Thoracic aorta (tissue), 2 donors: ENCODE measurements around the gene IL17B. TPM values are rescaled to one million over a fixed set of nuclear protein-coding genes. Genes with fewer than 3 reads are reported as not detected.

Source experiments
- ATAC-seq: fragments of 150-250 bp; one replicate; pipeline ENCODE4 v1.8.0; 2017; ENCODE audit warnings: low read depth; ENCODE audit not compliant: insufficient number of reproducible peaks, low FRiP score
- DNase-seq: peaks from one replicate; pipeline ENCODE4 v3.0.0-alpha.2; 2020; ENCODE audit warnings: low spot score
- H3K27ac ChIP-seq, 2 donors: fragments of 200-600 bp; sonication (generic); 1 replicate in 1 of 2; 2 replicates in 1 of 2; pipeline ENCODE4 v1.5.1; 2016; ENCODE audit warnings: mild to moderate bottlenecking in 2 of 2, moderate library complexity in 2 of 2
- H3K27me3 ChIP-seq: fragments of 200-600 bp; sonication (generic); replicated peaks from 2 replicates; pipeline ENCODE4 v1.6.0; 2016; ENCODE audit warnings: mild to moderate bottlenecking; ENCODE audit not compliant: insufficient read depth
- H3K36me3 ChIP-seq: fragments of 200-600 bp; sonication (generic); one replicate; pipeline ENCODE4 v1.5.1; 2016
- H3K4me1 ChIP-seq, 2 donors: fragments of 200-600 bp; sonication (generic); 1 replicate in 1 of 2; 2 replicates in 1 of 2; pipeline versions ENCODE4 v1.5.1 to v1.6.0; 2016; ENCODE audit warnings: low read depth in 2 of 2, mild to moderate bottlenecking in 1 of 2; ENCODE audit not compliant: control insufficient read depth in 1 of 2
- H3K4me3 ChIP-seq: fragments of 200-600 bp; sonication (generic); 2 replicates; pipeline ENCODE4 v1.5.1; 2016; ENCODE audit warnings: mild to moderate bottlenecking
- H3K9me3 ChIP-seq: fragments of 200-600 bp; sonication (generic); 2 replicates; pipeline ENCODE4 v1.5.1; 2016
- total RNA-seq, 2 donors: library from RNA; depleted of rRNA; stranded (reverse); fragments of >200 nt; gene quantifications; one replicate each; pipeline versions ENCODE4 v1.1.0 to v1.2.3, GENCODE V29; 2016
- TF ChIP-seq, protein P1 (sequence below): fragments of 200-600 bp; sonication (generic); IDR thresholded peaks from one replicate; pipeline ENCODE4 v1.5.1; 2019; ENCODE audit warnings: antibody characterized with exemption

Gene IL17B
- total RNA-seq, 2 donors from 2014 or later, result 1.9 to 7.1 TPM

DNA sequence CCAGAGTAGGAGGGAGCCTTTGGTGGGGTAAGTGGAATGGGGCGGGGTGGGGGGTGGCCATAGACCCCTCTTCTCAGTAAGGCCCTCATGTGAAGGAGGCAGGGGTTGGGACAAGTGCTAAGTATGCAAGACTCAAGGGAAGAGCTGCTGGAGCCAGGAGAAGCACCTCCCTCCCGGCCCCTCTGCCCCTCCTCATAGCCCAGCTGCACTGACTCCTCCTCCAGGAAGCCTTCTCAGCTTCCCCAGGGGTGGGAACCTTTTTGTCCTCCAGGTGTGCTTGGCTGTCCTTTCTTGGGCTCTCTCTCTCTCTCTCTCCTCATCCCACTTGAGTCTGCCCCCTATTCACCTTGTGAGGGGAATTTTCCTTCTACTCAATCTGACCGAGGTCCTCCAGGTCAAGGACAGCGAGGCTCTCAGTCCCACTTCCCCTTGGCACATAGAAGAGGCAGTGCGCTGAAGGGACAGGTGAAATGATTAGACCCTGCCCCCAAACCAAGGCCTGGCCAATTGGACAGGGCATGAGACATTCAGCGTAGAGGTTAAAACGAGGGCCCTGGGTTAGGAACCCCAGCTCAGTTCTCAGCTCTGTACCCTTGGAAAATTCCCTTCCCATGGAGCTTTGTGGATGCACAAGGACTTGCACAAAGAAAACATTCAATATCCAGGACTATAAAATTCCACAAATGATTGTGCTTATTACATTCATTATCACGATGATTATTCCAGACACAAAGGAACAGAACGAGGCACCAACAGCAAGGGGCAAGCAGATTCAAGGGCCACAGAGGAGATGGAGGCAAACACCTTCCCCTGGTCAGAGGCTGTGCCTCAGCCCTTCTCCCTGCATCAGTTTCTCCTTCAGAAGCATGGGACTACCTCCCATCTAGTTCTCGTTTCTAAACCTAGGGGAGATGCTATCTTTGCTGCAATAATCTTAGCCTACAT lies 45.6 kb upstream of the IL17B start:
- no peak for DNase-seq
- Histone ChIP-seq H3K9me3 (no peaks in the 10 kb centered on the region), H3K27me3 (no peaks in the 10 kb centered on the region), H3K4me3 (no peak overlapping the region), H3K4me1 (peaks cover 20 to 78% of the 10 kb centered on the region in 2 donors), H3K27ac (peak overlapping the region; percentile 96 to 97), H3K36me3 (peaks cover 98% of the 10 kb centered on the region)
- TF ChIP-seq, protein P1, sequence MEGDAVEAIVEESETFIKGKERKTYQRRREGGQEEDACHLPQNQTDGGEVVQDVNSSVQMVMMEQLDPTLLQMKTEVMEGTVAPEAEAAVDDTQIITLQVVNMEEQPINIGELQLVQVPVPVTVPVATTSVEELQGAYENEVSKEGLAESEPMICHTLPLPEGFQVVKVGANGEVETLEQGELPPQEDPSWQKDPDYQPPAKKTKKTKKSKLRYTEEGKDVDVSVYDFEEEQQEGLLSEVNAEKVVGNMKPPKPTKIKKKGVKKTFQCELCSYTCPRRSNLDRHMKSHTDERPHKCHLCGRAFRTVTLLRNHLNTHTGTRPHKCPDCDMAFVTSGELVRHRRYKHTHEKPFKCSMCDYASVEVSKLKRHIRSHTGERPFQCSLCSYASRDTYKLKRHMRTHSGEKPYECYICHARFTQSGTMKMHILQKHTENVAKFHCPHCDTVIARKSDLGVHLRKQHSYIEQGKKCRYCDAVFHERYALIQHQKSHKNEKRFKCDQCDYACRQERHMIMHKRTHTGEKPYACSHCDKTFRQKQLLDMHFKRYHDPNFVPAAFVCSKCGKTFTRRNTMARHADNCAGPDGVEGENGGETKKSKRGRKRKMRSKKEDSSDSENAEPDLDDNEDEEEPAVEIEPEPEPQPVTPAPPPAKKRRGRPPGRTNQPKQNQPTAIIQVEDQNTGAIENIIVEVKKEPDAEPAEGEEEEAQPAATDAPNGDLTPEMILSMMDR, result no peak
- no peak for ATAC-seq

DNA sequence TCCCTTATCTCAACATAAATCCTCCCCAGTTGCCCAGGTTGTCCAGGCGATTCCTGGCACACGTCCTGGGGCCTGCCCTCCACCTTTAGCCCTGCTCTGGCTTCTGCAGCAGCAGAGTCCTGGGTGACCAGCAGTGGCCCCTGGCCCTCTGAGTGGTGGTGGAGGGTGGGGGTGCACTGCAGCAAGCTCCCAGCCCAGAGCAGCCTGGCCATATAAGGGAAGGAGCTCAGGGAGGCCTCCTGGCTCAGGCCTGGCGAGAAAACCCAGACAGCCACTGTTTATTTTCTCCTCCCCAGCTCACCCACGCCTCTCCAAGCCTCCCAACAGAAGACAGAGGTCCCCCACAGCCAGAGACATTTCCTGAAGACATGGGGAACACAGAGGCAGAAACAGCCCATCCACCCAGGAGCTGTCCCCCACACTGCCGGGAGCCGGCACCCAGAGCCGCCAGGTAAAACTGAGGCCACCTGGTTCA lies 44.7 kb upstream of the IL17B start:
- DNase-seq (no peak), ATAC-seq (no peak)
- no peaks in the 10 kb centered on the region for H3K27me3 ChIP-seq
- TF ChIP-seq, protein P1, result no peak
- peaks cover 28 to 79% of the 10 kb centered on the region in 2 donors for H3K4me1 ChIP-seq
- no peaks in the 10 kb centered on the region for H3K9me3 ChIP-seq
- peak overlapping the region; percentile 96 to 97 for H3K27ac ChIP-seq
- no peak overlapping the region for H3K4me3 ChIP-seq
- peaks cover 98% of the 10 kb centered on the region for H3K36me3 ChIP-seq

DNA sequence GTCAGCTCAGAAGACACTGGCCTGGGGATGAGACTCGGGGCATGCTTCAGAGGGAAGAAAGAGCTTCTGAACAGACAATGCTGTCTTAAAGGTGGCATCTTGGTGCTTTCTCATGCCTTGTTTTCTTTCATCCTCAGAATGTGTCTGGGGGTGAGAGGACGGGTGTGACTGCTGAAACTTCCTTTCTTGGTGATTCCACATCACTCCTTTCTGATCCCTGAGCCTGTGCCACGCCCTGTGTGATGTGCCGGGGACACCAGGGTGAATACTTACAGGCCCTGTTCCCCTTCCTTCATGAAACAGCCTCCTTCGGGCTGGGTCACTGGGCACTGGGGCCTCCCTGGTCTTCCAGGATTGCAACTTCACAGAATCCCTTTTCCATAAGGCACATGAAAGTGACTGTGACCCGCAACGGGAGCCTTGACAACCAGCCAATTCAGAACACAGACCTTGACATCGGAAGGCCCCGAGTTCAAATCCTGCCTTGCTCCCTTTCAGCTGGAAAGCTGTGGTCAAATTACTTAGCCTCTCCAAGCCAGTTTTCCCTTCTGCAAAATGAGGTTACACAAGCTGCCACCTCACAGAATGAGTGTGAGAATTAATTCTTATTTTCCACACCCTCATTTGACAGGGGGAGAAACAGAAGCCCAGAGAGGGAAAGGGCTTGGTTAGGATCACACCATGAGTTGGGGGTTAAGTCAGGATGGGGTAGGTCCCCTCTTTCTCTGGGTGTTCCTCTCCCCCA lies 44.1 kb upstream of the IL17B start:
- Histone ChIP-seq H3K4me1 (peaks cover 28 to 81% of the 10 kb centered on the region in 2 donors), H3K27ac (peak overlapping the region; percentile 96 to 97), H3K27me3 (no peaks in the 10 kb centered on the region), H3K4me3 (no peak overlapping the region), H3K36me3 (peaks cover 98% of the 10 kb centered on the region), H3K9me3 (no peaks in the 10 kb centered on the region)
- no peak for ATAC-seq
- no peak for DNase-seq
- TF ChIP-seq, protein P1, result no peak

DNA sequence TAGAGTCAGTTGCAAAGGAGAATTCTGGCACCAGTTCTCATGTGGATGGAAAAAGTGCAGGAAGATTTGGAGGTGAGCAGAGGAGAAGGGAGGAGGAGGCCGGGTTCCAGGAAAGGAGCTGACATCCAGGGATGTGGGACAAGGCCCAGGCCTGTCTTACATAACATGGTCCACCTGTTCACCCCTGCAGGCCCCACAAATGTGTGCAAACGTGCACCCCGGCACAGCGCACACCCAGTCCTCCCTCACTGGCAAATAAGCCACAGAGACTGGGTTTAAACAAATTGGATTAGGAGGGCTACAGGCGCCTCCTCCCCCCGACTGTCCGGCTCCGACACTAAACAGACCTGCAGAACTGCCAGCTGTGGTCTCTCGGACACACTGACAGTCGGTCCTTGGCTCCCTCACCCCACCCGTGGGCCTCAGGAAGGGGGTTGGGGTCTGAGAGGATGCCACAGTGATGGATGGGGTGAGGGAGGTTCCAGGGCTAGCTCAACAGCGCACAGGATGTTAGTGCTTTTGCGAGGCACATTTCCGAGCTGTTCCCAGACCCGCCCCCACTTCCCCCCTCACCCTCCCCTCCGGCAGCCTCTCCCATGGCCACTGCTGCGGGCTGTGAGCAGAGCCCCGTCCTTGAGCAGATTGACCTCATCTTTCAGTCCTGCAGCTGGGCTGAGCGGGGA lies 43.4 kb upstream of the IL17B start:
- peak overlapping the region; percentile 96 to 97 for H3K27ac ChIP-seq
- no peaks in the 10 kb centered on the region for H3K27me3 ChIP-seq
- H3K4me3 ChIP-seq, result peak overlapping the region; percentile 28
- TF ChIP-seq, protein P1, result no peak
- no peak for DNase-seq
- peaks cover 32 to 88% of the 10 kb centered on the region in 2 donors for H3K4me1 ChIP-seq
- no peaks in the 10 kb centered on the region for H3K9me3 ChIP-seq
- H3K36me3 ChIP-seq, result peaks cover 98% of the 10 kb centered on the region
- ATAC-seq, result no peak
